H4 (cell line): ENCODE results near the gene HEG1. TPM values are rescaled to one million over a fixed set of nuclear protein-coding genes. Genes with fewer than 3 reads are reported as not detected.
A peak's percentile ranks its signal among the peaks of the same experiment; 100 is the strongest.

ENCODE experiments used
- DNase-seq: peaks from one replicate; pipeline ENCODE4 v3.0.0-alpha.2; 2015; ENCODE audit warnings: low spot score
- total RNA-seq: library from RNA; depleted of rRNA; stranded (reverse); fragments of >200 nt; shearing (Covaris generic); gene quantifications from 2 replicates; pipeline ENCODE4 v1.2.3, GENCODE V29; 2014

The HEG1 gene
- total RNA-seq, 1 experiment from 2014 or later, result 57.7 TPM

- no peak for DNase-seq
These were observed 14.4 kb upstream of the HEG1 start for GRCh38 chr3:125069968-125070745.

DNA sequence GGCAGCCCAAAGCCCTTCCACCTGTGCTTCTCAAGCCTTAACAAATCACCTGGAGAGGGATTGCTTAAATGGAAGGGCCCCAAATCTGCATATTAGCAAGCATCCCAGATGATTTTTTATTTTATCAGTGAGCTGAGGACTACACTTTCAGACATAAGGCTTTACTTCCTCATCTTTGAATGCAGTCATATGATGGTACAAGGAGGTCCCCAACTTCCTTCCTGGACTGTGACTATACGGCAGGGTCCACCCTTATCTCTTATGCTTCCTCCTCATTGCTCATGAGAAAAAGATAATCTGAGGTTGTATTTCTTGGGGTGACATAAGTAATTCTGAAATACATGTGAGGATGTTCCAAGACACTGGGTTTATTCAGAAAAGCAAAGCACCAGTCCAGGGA is 13.7 kb upstream of the HEG1 start:
- DNase-seq, result no peak

DNA sequence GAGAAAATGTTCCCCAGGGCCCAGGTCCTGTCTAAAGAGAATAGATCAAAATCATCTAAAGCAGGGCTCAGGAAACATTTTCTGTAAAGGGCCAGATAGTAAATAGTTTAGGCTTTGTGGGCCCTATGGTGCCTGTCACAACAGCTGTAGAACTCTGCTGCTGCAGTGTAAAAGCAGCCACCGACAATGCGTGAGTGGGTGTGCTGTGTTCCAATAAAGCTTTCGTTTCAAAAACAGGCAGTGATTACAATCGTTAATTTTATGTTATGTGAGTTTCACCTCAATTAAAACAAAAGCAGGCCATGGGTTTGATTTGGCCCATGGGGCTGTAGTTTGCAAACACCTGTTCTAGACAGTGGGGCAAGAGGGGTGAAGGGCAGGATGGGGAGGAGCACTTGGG is 12.5 kb upstream of the HEG1 start:
- DNase-seq, result no peak

GRCh38 chr3:125067225-125067624 is 11.4 kb upstream of the HEG1 start:
- no peak for DNase-seq

DNA sequence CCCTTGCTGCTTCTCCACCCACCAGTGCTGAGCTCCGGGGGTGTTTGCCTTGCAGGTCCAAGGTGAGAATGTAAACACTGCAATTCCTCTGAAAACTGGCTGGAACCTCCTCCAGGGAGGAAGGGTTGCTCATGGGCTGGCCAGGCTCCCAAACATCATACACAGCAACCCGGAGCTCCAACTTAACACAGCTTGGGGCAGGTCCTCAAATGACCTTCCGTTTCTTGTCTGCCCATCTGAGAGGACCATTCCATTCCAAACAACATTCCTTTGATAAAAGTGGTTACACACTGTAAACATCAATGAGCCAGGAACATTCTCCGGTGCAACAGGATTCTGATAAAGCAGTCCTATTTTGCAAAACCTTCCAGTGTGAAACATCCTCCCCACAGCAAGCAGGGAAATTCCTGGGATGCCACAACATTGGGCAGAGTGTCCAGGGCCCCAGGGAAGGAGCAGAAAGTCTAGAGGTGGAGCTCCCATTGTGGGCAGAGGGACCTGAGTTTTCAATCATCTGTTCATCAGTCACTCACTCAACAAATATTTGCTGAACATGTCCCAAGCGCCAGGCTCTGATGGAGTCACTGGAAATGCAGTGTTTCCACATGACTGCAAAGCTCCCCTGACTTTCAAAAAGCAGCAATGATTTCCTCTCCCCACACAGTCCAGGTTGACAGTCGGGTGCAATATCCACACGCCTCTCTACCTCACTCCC is 7.3 kb upstream of the HEG1 start:
- peak; percentile 96 for DNase-seq

DNA sequence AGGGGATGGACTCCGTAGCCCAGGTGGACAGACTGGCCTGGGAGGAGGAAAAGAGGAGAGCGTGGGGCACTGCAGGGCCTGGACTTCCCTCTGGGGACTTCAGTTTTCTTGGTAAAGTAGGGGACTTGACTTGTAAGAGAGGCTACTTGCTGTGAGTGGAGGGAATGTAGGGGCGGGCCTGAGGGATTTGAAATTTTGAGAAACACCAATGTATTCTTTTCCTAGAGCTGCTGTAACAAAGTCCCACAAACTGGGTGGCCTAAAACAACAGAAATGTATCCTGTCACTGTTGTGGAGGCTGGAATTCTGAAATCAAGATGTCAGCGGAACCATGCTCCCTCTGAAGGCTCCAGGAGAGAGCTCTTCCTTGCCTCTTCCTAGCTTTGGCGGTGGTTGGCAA is 5.8 kb upstream of the HEG1 start:
- no peak for DNase-seq

GRCh38 chr3:125061170-125061569 is 5.4 kb upstream of the HEG1 start:
- no peak for DNase-seq

DNA sequence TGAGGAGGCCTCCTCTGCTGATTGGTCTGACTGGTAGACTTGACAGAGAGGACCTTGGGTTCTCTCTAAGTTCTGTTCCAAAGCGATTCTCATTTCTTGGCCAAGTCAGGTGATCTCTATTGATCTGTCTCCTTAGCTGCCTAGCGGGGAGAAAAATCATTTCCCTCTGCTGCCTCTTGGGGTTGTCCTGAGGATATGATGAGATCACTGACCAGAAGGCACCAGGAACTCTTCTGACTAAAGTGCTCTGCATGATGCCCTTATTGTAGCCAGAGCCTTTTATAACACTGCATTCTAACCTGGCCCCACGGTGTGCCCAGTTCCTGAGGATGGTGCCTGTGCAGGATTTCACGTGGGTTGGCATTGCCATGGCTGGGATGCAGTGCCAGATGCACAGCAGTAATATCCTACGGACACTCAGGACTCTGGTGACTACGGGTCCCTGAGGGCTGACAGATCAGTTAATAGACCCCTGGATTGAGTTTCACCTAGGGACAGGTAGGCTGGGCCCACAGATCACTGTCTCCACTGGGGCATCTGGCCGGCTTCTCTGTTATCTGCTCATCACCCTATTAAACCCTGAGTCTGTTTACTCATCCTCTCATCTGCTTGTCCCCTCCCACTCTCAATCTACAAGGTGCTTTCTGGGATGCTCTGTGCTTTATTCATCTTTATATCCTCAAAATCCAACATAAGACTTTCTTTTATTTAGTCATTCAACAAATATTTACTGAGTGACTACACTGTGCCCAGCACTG is 3.9 kb upstream of the HEG1 start:
- DNase-seq, result no peak

GRCh38 chr3:125058959-125059358 is 3.2 kb upstream of the HEG1 start:
- no peak for DNase-seq

DNA sequence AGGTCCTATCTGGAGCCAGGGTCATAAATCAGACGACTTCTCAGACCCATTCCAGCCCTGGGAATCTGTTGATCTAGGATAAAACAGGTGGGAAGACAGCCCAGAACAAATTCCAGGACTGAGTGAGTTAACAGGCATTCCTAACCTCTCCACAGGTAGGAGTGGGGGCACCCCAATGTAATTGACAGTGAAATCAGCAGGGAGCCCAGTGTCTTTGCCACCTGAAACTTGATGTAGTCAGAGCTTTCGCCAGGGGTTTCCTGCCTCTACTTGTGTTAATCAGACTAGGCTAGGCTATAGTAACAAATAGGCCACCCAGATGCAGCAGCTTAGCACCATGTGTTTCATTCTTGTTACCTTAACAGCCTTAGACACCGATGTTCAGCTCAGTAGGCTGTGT is 2.7 kb upstream of the HEG1 start:
- no peak for DNase-seq

- peak; percentile 77 for DNase-seq
These were observed 1.5 kb upstream of the HEG1 start for GRCh38 chr3:125057186-125057850.

DNA sequence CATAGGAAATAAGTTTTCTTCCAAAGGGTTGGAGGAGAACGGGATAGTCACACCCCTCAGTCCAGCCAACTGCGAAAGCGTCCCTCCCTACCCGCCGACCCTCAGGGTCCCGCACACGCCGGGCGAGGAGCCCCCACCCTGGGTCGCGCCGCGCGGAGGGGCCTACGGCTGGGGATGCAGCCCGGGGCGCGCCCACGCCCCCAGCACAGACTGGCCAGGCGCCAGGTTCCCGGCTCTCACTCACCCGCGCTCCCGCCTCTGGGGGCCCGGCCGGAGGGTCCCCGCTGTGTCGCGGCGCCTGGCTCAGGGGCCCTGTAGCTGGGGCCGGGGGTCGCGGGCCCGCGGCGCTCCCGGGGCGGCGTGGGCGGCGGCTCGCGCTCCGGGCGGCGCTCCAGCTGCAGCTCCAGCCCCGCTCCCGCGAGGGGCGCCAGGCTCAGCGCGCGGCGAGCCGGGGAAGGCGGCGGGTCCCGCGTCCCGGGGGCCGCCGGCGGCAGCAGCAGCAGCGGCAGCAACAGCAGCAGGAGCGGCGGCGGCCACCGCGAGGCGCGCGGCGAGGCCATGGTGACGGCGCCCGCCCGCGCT is 375 bp downstream of the HEG1 start:
- DNase-seq, result no peak

DNA sequence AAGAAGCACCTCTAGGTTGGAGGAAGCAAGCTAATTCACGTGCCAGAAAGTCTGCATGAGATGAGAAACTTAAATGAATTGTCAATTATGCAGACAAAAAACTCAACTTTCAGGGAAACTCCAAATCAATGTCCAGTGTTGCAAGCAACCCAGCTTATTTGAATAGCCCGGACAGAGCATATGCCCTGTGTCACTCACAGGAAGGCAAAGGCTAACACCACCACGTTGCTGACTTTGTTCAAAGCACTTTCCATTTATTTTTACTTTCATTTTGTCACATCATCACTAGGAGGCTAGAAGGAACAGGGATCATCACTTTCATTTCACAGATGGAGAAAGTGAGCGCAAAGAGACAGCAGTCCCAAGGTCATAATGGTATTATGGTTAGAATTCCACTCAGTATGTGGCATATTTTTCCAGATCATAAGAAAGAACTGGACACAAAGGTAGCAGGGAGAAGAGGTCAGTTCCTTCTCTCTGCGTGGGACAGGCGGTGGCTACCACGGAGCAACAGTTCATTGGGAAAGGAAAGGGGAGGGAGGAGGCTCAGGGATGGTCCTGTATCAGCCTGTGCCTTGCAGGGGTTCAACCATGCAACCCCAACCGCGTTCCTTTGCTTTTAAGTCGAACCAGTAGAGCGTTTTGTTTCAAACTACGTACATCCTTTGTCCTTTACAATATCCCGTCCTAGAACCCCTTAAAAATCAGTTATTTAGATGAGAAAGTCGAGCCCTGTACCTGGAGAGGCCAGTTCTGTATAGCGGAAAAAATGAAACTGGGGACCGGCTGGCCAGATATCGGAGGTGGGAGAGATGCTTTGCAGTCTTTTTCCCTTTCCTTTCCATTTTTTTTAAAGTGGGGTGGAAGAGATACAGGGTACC is 1.1 kb downstream of the HEG1 start:
- peak; percentile 81 for DNase-seq

- DNase-seq, result no peak
These were observed 1.7 kb downstream of the HEG1 start for GRCh38 chr3:125054062-125054448.

DNA sequence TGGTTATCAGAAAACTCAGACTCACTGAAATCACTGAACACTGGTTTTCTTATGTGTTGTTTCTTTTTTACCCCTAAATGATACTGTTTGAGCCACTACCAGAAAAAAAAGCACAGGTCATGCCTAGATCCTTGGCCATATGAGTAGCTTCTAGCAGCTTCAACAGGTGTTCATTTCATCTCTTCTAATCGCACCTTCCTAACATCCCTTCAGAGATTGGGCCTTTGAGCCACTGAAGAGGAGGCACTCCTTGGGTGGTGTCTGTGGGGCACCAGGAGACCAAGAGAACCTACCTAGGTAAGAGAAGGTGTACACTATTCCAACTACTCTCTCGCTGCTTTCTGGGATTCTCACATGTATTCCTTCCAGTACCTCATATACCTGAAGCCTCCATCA is 2.5 kb downstream of the HEG1 start:
- DNase-seq, result no peak

DNA sequence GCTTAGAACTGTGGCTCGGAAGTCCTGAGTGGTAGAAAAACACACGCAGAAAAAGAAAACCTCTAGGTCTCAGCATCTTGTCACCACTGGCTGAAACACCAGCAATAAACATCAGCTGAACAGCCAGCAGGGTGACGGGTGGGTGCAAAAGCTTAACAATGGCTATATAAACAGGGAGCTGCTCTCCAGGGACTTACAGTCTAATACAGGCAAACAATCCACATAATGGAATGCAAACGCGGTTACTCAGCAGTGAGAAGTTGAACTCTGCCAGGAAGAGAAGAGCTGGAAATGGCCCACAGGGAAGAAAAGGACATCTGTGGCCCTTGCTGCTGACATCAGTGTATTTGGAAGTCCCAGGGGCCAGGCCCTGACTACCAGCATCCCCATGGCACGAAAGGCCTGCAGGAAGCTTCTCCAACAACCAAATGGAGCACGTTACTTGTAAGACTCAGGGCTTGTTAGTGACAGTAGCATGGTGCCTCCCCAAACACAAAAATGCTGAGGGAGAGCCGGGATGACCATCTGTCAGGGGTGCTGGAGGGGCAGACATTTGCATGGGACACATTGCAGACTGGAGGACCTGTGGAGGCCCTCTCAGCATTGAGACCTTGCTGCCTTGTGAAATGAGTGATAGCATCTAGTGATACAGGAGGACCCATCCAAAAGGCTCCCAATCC is 3.0 kb downstream of the HEG1 start:
- peak; percentile 82 for DNase-seq

- DNase-seq, result peak; percentile 57
These were observed 3.8 kb downstream of the HEG1 start for GRCh38 chr3:125051715-125052581.

DNA sequence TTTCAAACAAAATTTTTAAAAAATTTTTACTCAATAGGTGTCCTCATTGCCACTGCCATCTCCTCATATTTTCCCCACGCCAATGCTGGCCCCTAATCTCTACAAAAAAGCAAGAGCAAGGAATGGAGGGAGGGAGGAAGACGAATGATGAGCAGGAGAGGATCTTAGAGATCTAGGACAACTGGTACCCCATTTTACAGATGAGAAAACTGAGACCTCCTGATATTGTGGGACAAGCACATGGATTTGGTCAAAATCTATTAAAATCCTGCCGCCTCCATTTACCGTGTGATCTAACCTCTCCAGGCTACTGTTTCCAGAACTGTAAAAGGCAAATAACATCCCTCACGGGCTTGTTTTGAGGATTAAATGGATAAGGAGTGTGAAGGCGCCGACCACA is 4.6 kb downstream of the HEG1 start:
- DNase-seq, result no peak

DNA sequence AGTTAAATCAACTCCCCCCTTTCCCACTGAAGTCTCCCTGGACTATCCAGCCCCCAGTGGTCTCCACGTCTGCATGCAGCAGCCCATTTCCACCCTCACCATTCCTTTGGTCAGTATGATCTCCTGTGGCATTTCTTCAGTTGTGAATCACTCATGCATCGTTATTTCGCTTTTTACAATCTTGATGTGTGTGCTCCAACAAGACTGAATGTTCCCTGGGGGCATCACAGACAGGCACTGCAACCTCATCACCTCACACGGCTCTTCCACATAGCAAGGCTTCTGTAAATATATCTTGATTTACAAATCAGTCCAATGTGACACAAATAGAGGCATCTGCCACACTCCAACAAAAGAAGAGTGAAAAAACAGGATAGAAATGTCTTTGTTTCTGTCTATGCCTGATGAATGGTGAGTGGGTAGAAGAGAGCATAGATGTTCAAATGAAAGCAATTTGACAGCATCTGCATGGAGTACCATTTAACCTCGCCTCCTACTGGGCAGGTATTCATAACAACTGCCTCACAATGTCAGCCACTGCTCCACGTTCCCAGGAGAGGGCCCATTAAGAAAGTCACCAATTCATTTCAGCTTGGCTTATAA is 5.2 kb downstream of the HEG1 start:
- no peak for DNase-seq
